CD14-positive monocyte (primary cell): ENCODE results near the gene CNKSR2. TPM values are rescaled to one million over a fixed set of nuclear protein-coding genes. Genes with fewer than 3 reads are reported as not detected.
A peak's percentile ranks its signal among the peaks of the same experiment; 100 is the strongest.

Experiments
- DNase-seq, 3 donors: peaks; one replicate each; pipeline ENCODE4 v3.0.0-alpha.2; 2011 to 2022
- H2AFZ ChIP-seq: 2 replicates; pipeline ENCODE4 v1.6.0; 2012; ENCODE audit warnings: mild to moderate bottlenecking, low read depth, low read length, inconsistent platforms; ENCODE audit not compliant: insufficient read depth, poor library complexity, severe bottlenecking
- H3K27ac ChIP-seq, 2 donors: 1 replicate in 1 of 2; 2 replicates in 1 of 2; pipeline ENCODE4 v1.5.1; 2012 to 2013; ENCODE audit warnings: low read length in 2 of 2, control low read depth in 1 of 2, inconsistent platforms in 1 of 2, low read depth in 1 of 2, mild to moderate bottlenecking in 1 of 2
- H3K27me3 ChIP-seq, 2 donors: one replicate each; pipeline versions ENCODE4 v1.6.0 to v1.6.1; 2011 to 2013; ENCODE audit warnings: low read length in 2 of 2; ENCODE audit not compliant: control insufficient read depth in 2 of 2, insufficient read depth in 2 of 2
- H3K36me3 ChIP-seq, 2 donors: replicated peaks in 1 of 2; 1 replicate in 1 of 2; 2 replicates in 1 of 2; pipeline versions ENCODE4 v1.5.1 to v1.6.1; 2012 to 2013; ENCODE audit warnings: low read length in 2 of 2, control low read depth in 1 of 2, inconsistent platforms in 1 of 2, mild to moderate bottlenecking in 1 of 2; ENCODE audit not compliant: insufficient read depth in 2 of 2, control insufficient read depth in 1 of 2
- H3K4me1 ChIP-seq, 2 donors: 1 replicate in 1 of 2; 2 replicates in 1 of 2; pipeline versions ENCODE4 v1.5.1 to v1.6.1; 2012 to 2013; ENCODE audit warnings: low read length in 2 of 2, control low read depth in 1 of 2, inconsistent platforms in 1 of 2, mild to moderate bottlenecking in 1 of 2, moderate library complexity in 1 of 2; ENCODE audit not compliant: insufficient read depth in 2 of 2, control insufficient read depth in 1 of 2
- H3K4me2 ChIP-seq: replicated peaks from 2 replicates; pipeline ENCODE3; 2012; ENCODE audit warnings: low read length, moderate library complexity, mild to moderate bottlenecking; ENCODE audit not compliant: poor library complexity, severe bottlenecking; ENCODE audit errors: extremely low read depth
- H3K4me3 ChIP-seq, 3 experiments: fragments of 200-600 bp in 1 of 3; sonication (generic) in 1 of 3; replicated peaks in 1 of 3; 1 replicate in 2 of 3; 2 replicates in 1 of 3; pipeline ENCODE4 v1.5.1; 2011 to 2013; ENCODE audit warnings: low read length in 3 of 3, mild to moderate bottlenecking in 3 of 3, control low read depth in 2 of 3, low read depth in 2 of 3, inconsistent platforms in 1 of 3, moderate library complexity in 1 of 3
- H3K79me2 ChIP-seq: 2 replicates; pipeline ENCODE4 v1.6.0; 2012; ENCODE audit warnings: mild to moderate bottlenecking, control low read depth, inconsistent platforms, low read length, moderate library complexity; ENCODE audit not compliant: insufficient read depth
- H3K9ac ChIP-seq: 2 replicates; pipeline ENCODE4 v1.6.0; 2017; ENCODE audit warnings: low read length, mild to moderate bottlenecking; ENCODE audit not compliant: insufficient read depth, poor library complexity, severe bottlenecking
- H3K9me3 ChIP-seq, 2 donors: replicated peaks in 1 of 2; 1 replicate in 1 of 2; 2 replicates in 1 of 2; pipeline versions ENCODE4 v1.5.1 to v1.6.1; 2012 to 2013; ENCODE audit warnings: low read length in 2 of 2, control low read depth in 1 of 2; ENCODE audit not compliant: control insufficient read depth in 1 of 2, insufficient read depth in 1 of 2
- H4K20me1 ChIP-seq: 2 replicates; pipeline ENCODE4 v1.6.0; 2012; ENCODE audit warnings: mild to moderate bottlenecking, low read length, control low read depth, moderate library complexity; ENCODE audit not compliant: insufficient read depth
- H3K27ac Mint-ChIP-seq, 7 donors: one replicate each; pipeline ENCODE4 v1.8.0; 2020; ENCODE audit warnings: mild to moderate bottlenecking in 7 of 7, mixed read lengths in 7 of 7, moderate library complexity in 6 of 7, inconsistent platforms in 2 of 7
- H3K27me3 Mint-ChIP-seq, 3 donors: one replicate each; pipeline ENCODE4 v1.8.0; 2021 to 2022; ENCODE audit warnings: low read depth in 3 of 3, mild to moderate bottlenecking in 3 of 3, mixed read lengths in 3 of 3, moderate library complexity in 3 of 3, inconsistent platforms in 1 of 3
- H3K36me3 Mint-ChIP-seq, 2 donors: one replicate each; pipeline ENCODE4 v1.8.0; 2020; ENCODE audit warnings: mixed read lengths in 2 of 2, inconsistent platforms in 1 of 2, mild to moderate bottlenecking in 1 of 2
- H3K4me1 Mint-ChIP-seq: one replicate; pipeline ENCODE4 v1.8.0; 2020; ENCODE audit warnings: mild to moderate bottlenecking, mixed read lengths
- H3K4me3 Mint-ChIP-seq, 2 donors: one replicate each; pipeline ENCODE4 v1.8.0; 2020; ENCODE audit warnings: mild to moderate bottlenecking in 2 of 2, mixed read lengths in 2 of 2, moderate library complexity in 1 of 2
- H3K9me3 Mint-ChIP-seq, 7 donors: one replicate each; pipeline ENCODE4 v1.8.0; 2020 to 2022; ENCODE audit warnings: mixed read lengths in 7 of 7, mild to moderate bottlenecking in 6 of 7, moderate library complexity in 6 of 7, inconsistent platforms in 2 of 7
- WGBS: methylation state at CpG from one replicate; pipeline ENCODE4 v1.1.5; 2013; ENCODE audit warnings: missing lambda C conversion rate; ENCODE audit not compliant: insufficient coverage; 5-methylcytosine and 5-hydroxymethylcytosine counted together
- intact Hi-C, 2 donors: fragments of 100-400 bp; cut with micrococcal nuclease; formaldehyde crosslinking; loops; one replicate each; pipeline versions ENCODE4 v1.15.0 to v1.15.1; 2023
- polyA plus RNA-seq, 3 donors: library from polyadenylated mRNA; depleted of rRNA in 1 of 3; unstranded in 2 of 3; stranded (reverse) in 1 of 3; fragments of 300-500 nt in 2 of 3; fragments of >200 nt in 1 of 3; fragmentation: Illumina TruSeq in 2 of 3; gene quantifications; 1 replicate in 2 of 3; 2 replicates in 1 of 3; pipeline ENCODE4 v1.2.3, GENCODE V29; 2012 to 2021
- TF ChIP-seq, protein P1 (sequence below): fragments of 200-600 bp; IDR thresholded peaks from one replicate; pipeline ENCODE4 v1.8.0; 2022; ENCODE audit warnings: antibody characterized with exemption, mild to moderate bottlenecking

Gene CNKSR2
- polyA plus RNA-seq, 3 donors: 0.12 TPM; not detected in 2

DNA sequence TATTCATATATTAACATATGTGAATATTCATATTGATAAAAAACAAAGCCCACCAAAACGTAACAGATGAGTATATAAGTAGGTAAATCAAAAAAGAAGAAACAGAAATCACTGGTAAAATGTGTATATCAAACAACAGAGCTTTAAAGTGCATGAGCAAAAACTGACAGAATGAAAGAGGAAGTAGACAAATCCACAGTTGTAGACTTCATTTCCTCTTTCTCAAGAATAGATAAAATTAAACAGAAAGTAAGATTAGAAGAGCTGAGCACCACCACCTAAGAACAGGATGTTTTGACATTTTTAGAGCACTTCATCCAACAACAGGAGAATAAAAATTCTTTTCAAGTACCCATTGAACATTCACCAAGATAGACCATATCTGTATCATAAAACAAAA, 64.6 kb downstream of the CNKSR2 start:
- peak overlapping the region in 1 of 3 experiments; percentile 52 for H3K4me3 ChIP-seq
- H3K79me2 ChIP-seq: no peaks in the 10 kb centered on the region
- no peaks in the 10 kb centered on the region for H3K9me3 ChIP-seq
- H3K27me3 ChIP-seq: no peaks in the 10 kb centered on the region
- peak overlapping the region in 6 of 7 donors; percentile 15 to 82 (median 48) for H3K27ac Mint-ChIP-seq
- peaks cover 6% of the 10 kb centered on the region for H3K4me1 Mint-ChIP-seq
- H3K4me3 Mint-ChIP-seq: peak overlapping the region; percentile 6 to 70
- no CpG with 5 or more reads among the region's 1 CpG for WGBS
- no peaks in the 10 kb centered on the region for H3K27me3 Mint-ChIP-seq
- intact Hi-C loops: no loop called here
- no peak overlapping the region for H2AFZ ChIP-seq
- H3K9ac ChIP-seq: no peak overlapping the region
- TF ChIP-seq, protein P1, sequence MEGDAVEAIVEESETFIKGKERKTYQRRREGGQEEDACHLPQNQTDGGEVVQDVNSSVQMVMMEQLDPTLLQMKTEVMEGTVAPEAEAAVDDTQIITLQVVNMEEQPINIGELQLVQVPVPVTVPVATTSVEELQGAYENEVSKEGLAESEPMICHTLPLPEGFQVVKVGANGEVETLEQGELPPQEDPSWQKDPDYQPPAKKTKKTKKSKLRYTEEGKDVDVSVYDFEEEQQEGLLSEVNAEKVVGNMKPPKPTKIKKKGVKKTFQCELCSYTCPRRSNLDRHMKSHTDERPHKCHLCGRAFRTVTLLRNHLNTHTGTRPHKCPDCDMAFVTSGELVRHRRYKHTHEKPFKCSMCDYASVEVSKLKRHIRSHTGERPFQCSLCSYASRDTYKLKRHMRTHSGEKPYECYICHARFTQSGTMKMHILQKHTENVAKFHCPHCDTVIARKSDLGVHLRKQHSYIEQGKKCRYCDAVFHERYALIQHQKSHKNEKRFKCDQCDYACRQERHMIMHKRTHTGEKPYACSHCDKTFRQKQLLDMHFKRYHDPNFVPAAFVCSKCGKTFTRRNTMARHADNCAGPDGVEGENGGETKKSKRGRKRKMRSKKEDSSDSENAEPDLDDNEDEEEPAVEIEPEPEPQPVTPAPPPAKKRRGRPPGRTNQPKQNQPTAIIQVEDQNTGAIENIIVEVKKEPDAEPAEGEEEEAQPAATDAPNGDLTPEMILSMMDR: no peak
- H3K4me2 ChIP-seq: peak overlapping the region; percentile 61
- H4K20me1 ChIP-seq: no peaks in the 10 kb centered on the region
- H3K36me3 ChIP-seq: no peaks in the 10 kb centered on the region
- no peaks in the 10 kb centered on the region for H3K9me3 Mint-ChIP-seq
- no peak overlapping the region for H3K27ac ChIP-seq
- H3K36me3 Mint-ChIP-seq: no peaks in the 10 kb centered on the region
- peak; percentile 10 to 47 (median 23) for DNase-seq
- peaks cover 0 to 12% of the 10 kb centered on the region in 2 donors for H3K4me1 ChIP-seq

DNA sequence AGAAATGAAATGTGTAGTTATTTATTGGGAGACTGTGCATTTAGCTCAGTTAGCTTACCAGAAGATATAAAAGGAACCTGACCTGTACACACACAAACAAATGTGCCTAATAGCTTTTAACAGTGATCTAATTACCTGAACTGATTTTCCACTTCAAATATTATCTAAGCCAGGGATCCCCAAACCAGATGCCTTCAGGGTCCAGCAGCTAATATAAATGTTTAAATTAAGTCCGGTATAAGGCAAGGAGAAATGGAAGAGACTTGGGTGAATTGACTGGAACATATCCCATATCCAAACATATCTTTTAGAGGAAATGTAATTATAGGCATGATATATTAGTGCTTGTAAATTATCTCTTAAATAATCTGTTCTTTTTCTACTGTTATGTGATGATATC, 66.7 kb downstream of the CNKSR2 start:
- Histone ChIP-seq H3K4me3 (no peak overlapping the region), H3K4me2 (no peak overlapping the region), H3K27ac (no peak overlapping the region), H3K4me1 (peaks cover 0 to 12% of the 10 kb centered on the region in 2 donors), H3K79me2 (no peaks in the 10 kb centered on the region), H3K9ac (no peak overlapping the region), H3K36me3 (no peaks in the 10 kb centered on the region), H3K9me3 (no peaks in the 10 kb centered on the region), H4K20me1 (no peaks in the 10 kb centered on the region), H2AFZ (no peak overlapping the region), H3K27me3 (no peaks in the 10 kb centered on the region)
- TF ChIP-seq, protein P1: no peak
- Mint-ChIP-seq H3K27me3 (no peaks in the 10 kb centered on the region), H3K4me1 (peaks cover 6% of the 10 kb centered on the region), H3K4me3 (no peak overlapping the region), H3K9me3 (no peaks in the 10 kb centered on the region), H3K27ac (no peak overlapping the region), H3K36me3 (no peaks in the 10 kb centered on the region)
- no peak for DNase-seq
- no CpG with 5 or more reads among the region's 1 CpG for WGBS
- intact Hi-C loops: no loop called here
